SK-N-SH (cell line): ENCODE results near the gene ZC3H18.

ENCODE experiments used
- EP300 ChIP-seq, 2 experiments: IDR thresholded peaks; 2 replicates each; pipeline versions ENCODE4 v1.4.0 to v1.6.1; 2012; ENCODE audit warnings: borderline replicate concordance in 1 of 2, low read depth in 1 of 2, low read length in 1 of 2
- FOXM1 ChIP-seq: IDR thresholded peaks from 2 replicates; pipeline ENCODE4 v1.4.0; 2012; ENCODE audit warnings: low read depth, mild to moderate bottlenecking
- POLR2AphosphoS5 ChIP-seq: IDR thresholded peaks from 2 replicates; pipeline ENCODE4 v1.6.1; 2012; ENCODE audit warnings: low read depth, low read length
- SIN3A ChIP-seq: IDR thresholded peaks from 2 replicates; pipeline ENCODE4 v1.6.1; 2012; ENCODE audit warnings: low read depth, mild to moderate bottlenecking, low read length, moderate library complexity, borderline replicate concordance
- TAF1 ChIP-seq: IDR thresholded peaks from 2 replicates; pipeline ENCODE4 v1.6.1; 2012; ENCODE audit warnings: low read depth, mild to moderate bottlenecking, low read length, moderate library complexity, borderline replicate concordance
- TF ChIP-seq, protein P1 (sequence below): fragments of 150-350 bp; IDR thresholded peaks from 2 replicates; pipeline ENCODE4 v1.6.1; 2017; ENCODE audit warnings: antibody characterized with exemption, low read length, low read depth, borderline replicate concordance
- TF ChIP-seq, protein P2 (sequence below): IDR thresholded peaks from 2 replicates; pipeline ENCODE4 v1.4.0; 2012; ENCODE audit warnings: low read depth, borderline replicate concordance
- TF ChIP-seq, protein P3 (sequence below): fragments of 200-600 bp; sonication (generic); IDR thresholded peaks from 2 replicates; pipeline ENCODE4 v1.6.1; 2017; ENCODE audit warnings: antibody characterized with exemption, mild to moderate bottlenecking, moderate library complexity
- TF ChIP-seq, protein P4 (sequence below): IDR thresholded peaks from 2 replicates; pipeline ENCODE4 v1.4.0; 2012; ENCODE audit warnings: low read depth
- TF ChIP-seq, protein P5 (sequence below): IDR thresholded peaks from 2 replicates; pipeline ENCODE4 v1.4.0; 2012; ENCODE audit warnings: low read depth, borderline replicate concordance
- TF ChIP-seq, protein P6 (sequence below): IDR thresholded peaks from 2 replicates; pipeline ENCODE4; 2012

DNA sequence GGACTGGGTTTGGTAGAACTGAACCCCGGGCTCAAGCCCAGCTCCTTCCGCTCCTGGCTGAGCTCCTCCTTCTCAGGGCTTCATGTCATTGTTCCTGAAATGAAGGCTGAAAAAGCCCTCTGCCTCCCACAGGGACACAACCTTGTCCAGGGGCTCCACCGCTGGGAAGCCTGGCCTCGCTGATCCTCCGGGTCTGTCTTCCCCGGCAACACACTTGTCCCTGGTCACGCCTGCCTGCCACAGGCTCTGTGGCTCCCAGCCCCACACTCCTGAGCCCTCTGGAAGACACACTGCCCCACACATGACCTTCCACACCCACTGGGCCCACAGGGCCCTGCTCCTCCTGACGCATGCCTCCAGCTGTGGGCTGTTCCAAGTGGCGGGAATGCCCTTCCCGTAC, 18.0 kb upstream of the ZC3H18 start:
- TF ChIP-seq, protein P1, sequence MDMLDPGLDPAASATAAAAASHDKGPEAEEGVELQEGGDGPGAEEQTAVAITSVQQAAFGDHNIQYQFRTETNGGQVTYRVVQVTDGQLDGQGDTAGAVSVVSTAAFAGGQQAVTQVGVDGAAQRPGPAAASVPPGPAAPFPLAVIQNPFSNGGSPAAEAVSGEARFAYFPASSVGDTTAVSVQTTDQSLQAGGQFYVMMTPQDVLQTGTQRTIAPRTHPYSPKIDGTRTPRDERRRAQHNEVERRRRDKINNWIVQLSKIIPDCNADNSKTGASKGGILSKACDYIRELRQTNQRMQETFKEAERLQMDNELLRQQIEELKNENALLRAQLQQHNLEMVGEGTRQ: no peak
- TF ChIP-seq TAF1: no peak
- no peak for TF ChIP-seq FOXM1
- TF ChIP-seq, protein P2, sequence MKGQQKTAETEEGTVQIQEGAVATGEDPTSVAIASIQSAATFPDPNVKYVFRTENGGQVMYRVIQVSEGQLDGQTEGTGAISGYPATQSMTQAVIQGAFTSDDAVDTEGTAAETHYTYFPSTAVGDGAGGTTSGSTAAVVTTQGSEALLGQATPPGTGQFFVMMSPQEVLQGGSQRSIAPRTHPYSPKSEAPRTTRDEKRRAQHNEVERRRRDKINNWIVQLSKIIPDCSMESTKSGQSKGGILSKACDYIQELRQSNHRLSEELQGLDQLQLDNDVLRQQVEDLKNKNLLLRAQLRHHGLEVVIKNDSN: no peak
- TF ChIP-seq, protein P3, sequence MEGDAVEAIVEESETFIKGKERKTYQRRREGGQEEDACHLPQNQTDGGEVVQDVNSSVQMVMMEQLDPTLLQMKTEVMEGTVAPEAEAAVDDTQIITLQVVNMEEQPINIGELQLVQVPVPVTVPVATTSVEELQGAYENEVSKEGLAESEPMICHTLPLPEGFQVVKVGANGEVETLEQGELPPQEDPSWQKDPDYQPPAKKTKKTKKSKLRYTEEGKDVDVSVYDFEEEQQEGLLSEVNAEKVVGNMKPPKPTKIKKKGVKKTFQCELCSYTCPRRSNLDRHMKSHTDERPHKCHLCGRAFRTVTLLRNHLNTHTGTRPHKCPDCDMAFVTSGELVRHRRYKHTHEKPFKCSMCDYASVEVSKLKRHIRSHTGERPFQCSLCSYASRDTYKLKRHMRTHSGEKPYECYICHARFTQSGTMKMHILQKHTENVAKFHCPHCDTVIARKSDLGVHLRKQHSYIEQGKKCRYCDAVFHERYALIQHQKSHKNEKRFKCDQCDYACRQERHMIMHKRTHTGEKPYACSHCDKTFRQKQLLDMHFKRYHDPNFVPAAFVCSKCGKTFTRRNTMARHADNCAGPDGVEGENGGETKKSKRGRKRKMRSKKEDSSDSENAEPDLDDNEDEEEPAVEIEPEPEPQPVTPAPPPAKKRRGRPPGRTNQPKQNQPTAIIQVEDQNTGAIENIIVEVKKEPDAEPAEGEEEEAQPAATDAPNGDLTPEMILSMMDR: no peak
- TF ChIP-seq, protein P4, sequence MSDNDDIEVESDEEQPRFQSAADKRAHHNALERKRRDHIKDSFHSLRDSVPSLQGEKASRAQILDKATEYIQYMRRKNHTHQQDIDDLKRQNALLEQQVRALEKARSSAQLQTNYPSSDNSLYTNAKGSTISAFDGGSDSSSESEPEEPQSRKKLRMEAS: no peak
- TF ChIP-seq, protein P5, sequence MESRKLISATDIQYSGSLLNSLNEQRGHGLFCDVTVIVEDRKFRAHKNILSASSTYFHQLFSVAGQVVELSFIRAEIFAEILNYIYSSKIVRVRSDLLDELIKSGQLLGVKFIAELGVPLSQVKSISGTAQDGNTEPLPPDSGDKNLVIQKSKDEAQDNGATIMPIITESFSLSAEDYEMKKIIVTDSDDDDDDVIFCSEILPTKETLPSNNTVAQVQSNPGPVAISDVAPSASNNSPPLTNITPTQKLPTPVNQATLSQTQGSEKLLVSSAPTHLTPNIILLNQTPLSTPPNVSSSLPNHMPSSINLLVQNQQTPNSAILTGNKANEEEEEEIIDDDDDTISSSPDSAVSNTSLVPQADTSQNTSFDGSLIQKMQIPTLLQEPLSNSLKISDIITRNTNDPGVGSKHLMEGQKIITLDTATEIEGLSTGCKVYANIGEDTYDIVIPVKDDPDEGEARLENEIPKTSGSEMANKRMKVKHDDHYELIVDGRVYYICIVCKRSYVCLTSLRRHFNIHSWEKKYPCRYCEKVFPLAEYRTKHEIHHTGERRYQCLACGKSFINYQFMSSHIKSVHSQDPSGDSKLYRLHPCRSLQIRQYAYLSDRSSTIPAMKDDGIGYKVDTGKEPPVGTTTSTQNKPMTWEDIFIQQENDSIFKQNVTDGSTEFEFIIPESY: no peak
- TF ChIP-seq, protein P6, sequence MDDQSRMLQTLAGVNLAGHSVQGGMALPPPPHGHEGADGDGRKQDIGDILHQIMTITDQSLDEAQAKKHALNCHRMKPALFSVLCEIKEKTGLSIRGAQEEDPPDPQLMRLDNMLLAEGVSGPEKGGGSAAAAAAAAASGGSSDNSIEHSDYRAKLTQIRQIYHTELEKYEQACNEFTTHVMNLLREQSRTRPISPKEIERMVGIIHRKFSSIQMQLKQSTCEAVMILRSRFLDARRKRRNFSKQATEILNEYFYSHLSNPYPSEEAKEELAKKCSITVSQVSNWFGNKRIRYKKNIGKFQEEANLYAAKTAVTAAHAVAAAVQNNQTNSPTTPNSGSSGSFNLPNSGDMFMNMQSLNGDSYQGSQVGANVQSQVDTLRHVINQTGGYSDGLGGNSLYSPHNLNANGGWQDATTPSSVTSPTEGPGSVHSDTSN: no peak
- no peak for TF ChIP-seq SIN3A
- TF ChIP-seq POLR2AphosphoS5: no peak
- no peak for TF ChIP-seq EP300 (IDR thresholded peaks at IDR 0.05; ENCODE audit: borderline replicate concordance in 1 of 2, low read depth in 1 of 2, low read length in 1 of 2)
